ENCODE measurements around the gene KIAA0319L.

- no peak for TF ChIP-seq NFRKB (IDR thresholded peaks at IDR 0.05)
- TF ChIP-seq SP1 (IDR thresholded peaks at IDR 0.05), result no peak
- no peak for TF ChIP-seq BHLHE40 (IDR thresholded peaks at IDR 0.05; ENCODE audit: borderline replicate concordance)
- TF ChIP-seq FOXA1 (IDR thresholded peaks at IDR 0.05), result no peak
- no peak for TF ChIP-seq L3MBTL2 (conservative IDR thresholded peaks at IDR 0.05)
- TF ChIP-seq HDGF (IDR thresholded peaks at IDR 0.05; ENCODE audit: borderline replicate concordance), result no peak
These were observed 106.1 kb downstream of the KIAA0319L start for GRCh38 chr1:35451125-35451528.
